Activated T-helper 1 cell treated with anti-CD3 and anti-CD28 coated beads, Interleukin-12 subunit alpha, Interleukin-12 subunit beta, Interleukin-2, Interleukin-4 antibody, amounts not matched to agents 30 ng/mL and 10 ng/mL and 1 ng/mL, durations not matched to agents 14 hours and 24 hours and 36 hours (primary cell): ENCODE data around the gene TICRR. TPM values are rescaled to one million over a fixed set of nuclear protein-coding genes. Genes with fewer than 3 reads are reported as not detected.

ENCODE experiments used
- DNase-seq: peaks from one replicate; pipeline ENCODE4 v3.0.0; 2021; ENCODE audit warnings: low spot score
- H3K27ac Mint-ChIP-seq: one replicate; pipeline ENCODE4 v1.8.0; 2021; ENCODE audit warnings: mild to moderate bottlenecking, mixed read lengths
- H3K27me3 Mint-ChIP-seq: one replicate; pipeline ENCODE4 v1.8.0; 2022; ENCODE audit warnings: mild to moderate bottlenecking, moderate library complexity, mixed read lengths; ENCODE audit not compliant: insufficient read depth
- H3K36me3 Mint-ChIP-seq: one replicate; pipeline ENCODE4 v1.8.0; 2021; ENCODE audit warnings: low read depth, mixed read lengths
- H3K4me1 Mint-ChIP-seq: one replicate; pipeline ENCODE4 v1.8.0; 2021; ENCODE audit warnings: low read depth, mixed read lengths
- H3K4me3 Mint-ChIP-seq: one replicate; pipeline ENCODE4 v1.8.0; 2021; ENCODE audit warnings: mild to moderate bottlenecking, moderate library complexity, mixed read lengths
- H3K9me3 Mint-ChIP-seq: one replicate; pipeline ENCODE4 v1.8.0; 2021; ENCODE audit warnings: mixed read lengths
- intact Hi-C: fragments of 100-400 bp; cut with micrococcal nuclease; formaldehyde crosslinking; loops from one replicate; pipeline ENCODE4 v1.15.1; 2024
- total RNA-seq: library from RNA; stranded (reverse); gene quantifications from 2 replicates; pipeline ENCODE4 v1.2.3, GENCODE V29; 2022

The TICRR gene
- total RNA-seq, 1 donor from 2014 or later: 17.6 TPM

DNA sequence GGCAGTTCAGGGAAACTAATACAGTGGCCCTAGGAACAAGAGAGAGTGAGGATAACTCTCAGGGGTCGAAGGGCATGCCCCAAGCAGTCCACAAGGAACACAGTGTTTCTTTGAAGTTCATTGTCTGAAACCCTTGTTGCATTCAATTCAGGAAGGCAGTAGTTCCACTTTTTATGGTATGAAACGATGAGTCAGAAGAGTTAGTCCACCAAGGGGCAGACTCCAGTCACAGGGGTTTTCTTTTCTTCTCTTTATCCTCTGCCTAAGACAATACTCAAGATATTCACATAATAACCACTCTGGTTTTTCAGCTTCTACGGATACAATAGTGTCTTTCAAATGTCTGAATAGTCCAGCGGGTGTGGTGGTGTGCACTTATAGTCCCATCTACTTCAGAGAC lies 23.7 kb upstream of the TICRR start:
- H3K4me1 Mint-ChIP-seq: no peaks in the 10 kb centered on the region
- intact Hi-C loops: no loop called here
- peaks cover 4% of the 10 kb centered on the region for H3K27me3 Mint-ChIP-seq
- no peak overlapping the region for H3K27ac Mint-ChIP-seq
- no peaks in the 10 kb centered on the region for H3K9me3 Mint-ChIP-seq
- DNase-seq: no peak
- no peaks in the 10 kb centered on the region for H3K36me3 Mint-ChIP-seq
- no peak overlapping the region for H3K4me3 Mint-ChIP-seq

- no peak overlapping the region for H3K4me3 Mint-ChIP-seq
- intact Hi-C loops: no loop called here
- H3K27ac Mint-ChIP-seq: no peak overlapping the region
- H3K27me3 Mint-ChIP-seq: peaks cover 14% of the 10 kb centered on the region
- H3K9me3 Mint-ChIP-seq: no peaks in the 10 kb centered on the region
- H3K36me3 Mint-ChIP-seq: no peaks in the 10 kb centered on the region
- DNase-seq: no peak
- no peaks in the 10 kb centered on the region for H3K4me1 Mint-ChIP-seq
These were observed 21.6 kb upstream of the TICRR start for GRCh38 chr15:89553632-89554031.

DNA sequence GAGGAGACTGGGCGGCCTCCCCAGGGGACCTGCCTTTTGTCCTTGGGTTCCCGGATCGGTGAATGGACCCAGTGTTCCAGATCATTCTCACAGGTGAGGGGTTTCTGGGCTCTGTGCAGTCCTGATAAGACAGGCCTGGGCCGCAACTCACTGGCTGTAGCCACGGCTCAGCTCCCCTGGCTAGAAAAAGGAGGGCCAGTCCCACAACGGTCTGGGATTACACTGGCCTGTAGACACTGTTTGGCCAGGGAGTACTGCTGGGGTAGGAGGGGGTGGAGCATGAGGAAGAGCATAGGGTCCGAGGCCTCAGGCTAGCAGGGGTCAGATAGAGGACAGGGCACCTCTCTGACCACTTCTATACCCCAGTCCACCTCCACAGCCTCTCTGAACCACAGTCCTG lies 21.0 kb upstream of the TICRR start:
- Mint-ChIP-seq H3K27ac (no peak overlapping the region), H3K4me3 (no peak overlapping the region), H3K27me3 (peaks cover 18% of the 10 kb centered on the region), H3K9me3 (no peaks in the 10 kb centered on the region), H3K4me1 (no peaks in the 10 kb centered on the region), H3K36me3 (no peaks in the 10 kb centered on the region)
- DNase-seq: no peak
- intact Hi-C loops: no loop called here

- DNase-seq: no peak
- intact Hi-C loops: loop anchor here (1.0 to 2.0 kb wide), 3 partner anchors 60 to 197 kb away; no protein-coding TSS in a partner anchor
- H3K27me3 Mint-ChIP-seq: peaks cover 18% of the 10 kb centered on the region
- no peaks in the 10 kb centered on the region for H3K36me3 Mint-ChIP-seq
- no peaks in the 10 kb centered on the region for H3K9me3 Mint-ChIP-seq
- no peaks in the 10 kb centered on the region for H3K4me1 Mint-ChIP-seq
- no peak overlapping the region for H3K27ac Mint-ChIP-seq
- H3K4me3 Mint-ChIP-seq: no peak overlapping the region
These were observed 19.5 kb upstream of the TICRR start for GRCh38 chr15:89555768-89556167.

- intact Hi-C loops: loop anchor here (1.0 to 2.0 kb wide), 3 partner anchors 61 to 198 kb away; no protein-coding TSS in a partner anchor
- H3K36me3 Mint-ChIP-seq: no peaks in the 10 kb centered on the region
- H3K4me1 Mint-ChIP-seq: no peaks in the 10 kb centered on the region
- H3K4me3 Mint-ChIP-seq: no peak overlapping the region
- peak; percentile 21 for DNase-seq
- no peaks in the 10 kb centered on the region for H3K9me3 Mint-ChIP-seq
- H3K27me3 Mint-ChIP-seq: peaks cover 21% of the 10 kb centered on the region
- no peak overlapping the region for H3K27ac Mint-ChIP-seq
These were observed 18.6 kb upstream of the TICRR start for GRCh38 chr15:89556413-89557262.

DNA sequence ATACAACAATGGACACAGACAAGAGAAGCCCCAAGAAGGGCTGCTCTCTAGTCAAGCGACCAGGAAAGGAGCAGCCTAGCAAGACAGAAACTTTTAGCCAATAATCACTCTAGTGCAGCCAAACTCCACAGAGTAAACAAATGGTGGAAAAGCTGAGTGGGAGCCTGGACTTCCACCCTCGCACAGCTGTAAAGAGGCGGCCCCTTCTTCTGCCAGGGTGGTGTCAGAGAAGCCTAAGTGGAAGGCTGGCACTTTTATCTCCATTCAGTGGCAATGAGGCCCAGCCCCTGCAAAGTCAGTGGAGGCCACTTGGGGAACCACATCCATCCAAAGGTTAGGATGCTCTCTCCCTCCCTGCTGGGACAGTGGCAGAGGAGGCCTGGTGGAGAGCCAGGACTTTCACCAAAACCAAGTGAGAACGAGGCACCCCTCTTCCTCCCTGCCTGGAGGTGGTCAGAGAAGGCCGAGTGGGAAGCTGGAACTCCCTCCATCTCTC lies 15.5 kb upstream of the TICRR start:
- Mint-ChIP-seq H3K36me3 (no peaks in the 10 kb centered on the region), H3K4me3 (no peak overlapping the region), H3K27me3 (peaks cover 31% of the 10 kb centered on the region), H3K27ac (no peak overlapping the region), H3K4me1 (no peaks in the 10 kb centered on the region), H3K9me3 (no peaks in the 10 kb centered on the region)
- no peak for DNase-seq
- intact Hi-C loops: no loop called here

- H3K4me3 Mint-ChIP-seq: no peak overlapping the region
- intact Hi-C loops: no loop called here
- H3K27me3 Mint-ChIP-seq: peaks cover 26% of the 10 kb centered on the region
- no peaks in the 10 kb centered on the region for H3K36me3 Mint-ChIP-seq
- H3K9me3 Mint-ChIP-seq: no peaks in the 10 kb centered on the region
- DNase-seq: no peak
- no peak overlapping the region for H3K27ac Mint-ChIP-seq
- no peaks in the 10 kb centered on the region for H3K4me1 Mint-ChIP-seq
These were observed 9.1 kb upstream of the TICRR start for GRCh38 chr15:89566181-89566580.

- no peak for DNase-seq
- H3K36me3 Mint-ChIP-seq: no peaks in the 10 kb centered on the region
- intact Hi-C loops: no loop called here
- H3K9me3 Mint-ChIP-seq: no peaks in the 10 kb centered on the region
- peaks cover 23% of the 10 kb centered on the region for H3K27me3 Mint-ChIP-seq
- no peak overlapping the region for H3K4me3 Mint-ChIP-seq
- H3K4me1 Mint-ChIP-seq: no peaks in the 10 kb centered on the region
- no peak overlapping the region for H3K27ac Mint-ChIP-seq
These were observed 8.5 kb upstream of the TICRR start for GRCh38 chr15:89566621-89567294.

DNA sequence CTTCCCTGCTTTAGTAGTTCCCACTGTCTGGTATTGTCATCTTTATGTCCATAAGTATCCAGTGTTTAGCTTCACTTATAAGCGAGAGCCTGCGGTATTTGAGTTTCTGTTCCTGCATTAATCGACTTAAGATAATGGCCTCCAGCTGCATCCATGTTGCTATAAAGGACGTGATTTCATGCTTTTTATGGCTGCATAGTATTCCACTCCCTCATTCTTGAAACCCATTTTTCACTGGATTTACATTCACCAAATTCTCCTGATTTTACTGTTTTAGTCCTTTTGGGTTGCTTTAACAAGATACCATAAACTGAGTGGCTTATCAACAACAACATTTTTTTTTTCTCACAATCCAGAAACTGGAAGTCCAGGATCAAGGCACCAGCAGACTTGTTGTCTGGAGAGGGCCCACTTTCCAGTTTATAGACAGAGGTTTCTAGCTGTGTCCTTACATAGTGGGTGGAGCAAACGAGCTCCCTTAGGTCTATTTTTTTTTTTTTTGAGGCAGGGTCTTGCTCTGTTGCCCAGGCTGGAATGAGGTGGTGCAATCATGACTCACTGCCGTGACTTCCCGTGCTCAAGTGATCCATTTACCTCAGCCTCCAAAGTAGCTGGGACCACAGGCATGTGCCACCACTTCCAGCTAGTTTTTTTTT lies 6.1 kb upstream of the TICRR start:
- Mint-ChIP-seq H3K27me3 (peaks cover 23% of the 10 kb centered on the region), H3K27ac (no peak overlapping the region), H3K4me1 (no peaks in the 10 kb centered on the region), H3K4me3 (no peak overlapping the region), H3K36me3 (no peaks in the 10 kb centered on the region), H3K9me3 (no peaks in the 10 kb centered on the region)
- intact Hi-C loops: no loop called here
- DNase-seq: no peak

DNA sequence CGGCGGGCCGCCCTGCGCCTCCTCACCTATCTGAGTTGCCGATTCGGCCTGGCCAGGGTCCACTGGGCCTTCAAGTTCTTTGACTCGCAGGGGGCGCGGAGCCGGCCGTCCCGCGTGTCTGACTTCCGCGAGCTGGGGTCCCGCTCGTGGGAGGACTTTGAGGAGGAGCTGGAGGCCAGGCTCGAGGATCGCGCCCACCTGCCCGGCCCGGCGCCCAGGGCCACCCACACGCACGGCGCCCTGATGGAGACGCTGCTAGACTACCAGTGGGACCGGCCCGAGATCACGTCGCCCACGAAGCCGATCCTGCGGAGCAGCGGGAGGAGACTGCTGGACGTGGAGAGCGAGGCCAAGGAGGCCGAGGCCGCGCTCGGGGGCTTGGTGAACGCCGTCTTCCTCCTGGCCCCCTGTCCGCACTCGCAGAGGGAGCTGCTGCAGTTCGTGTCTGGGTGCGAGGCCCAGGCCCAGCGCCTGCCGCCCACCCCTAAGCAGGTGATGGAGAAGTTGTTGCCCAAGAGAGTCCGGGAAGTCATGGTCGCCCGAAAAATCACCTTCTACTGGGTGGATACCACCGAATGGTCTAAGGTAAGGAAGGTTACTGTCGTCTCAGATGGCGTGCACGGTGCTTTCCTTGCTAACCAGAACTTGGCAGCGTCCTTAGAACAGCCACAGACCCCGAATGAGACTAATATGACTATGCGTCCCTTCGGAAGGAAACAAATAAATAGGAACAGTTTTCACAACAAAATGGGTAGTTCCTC lies 567 bp downstream of the TICRR start:
- intact Hi-C loops: loop anchor here (1.0 to 5.0 kb wide), 4 partner anchors 116 to 332 kb away; partner anchors contain the start of genes AP3S2, PEX11A and WDR93
- peaks cover 30% of the 10 kb centered on the region for H3K4me1 Mint-ChIP-seq
- H3K9me3 Mint-ChIP-seq: no peaks in the 10 kb centered on the region
- peak overlapping the region; percentile 91 for H3K27ac Mint-ChIP-seq
- peaks cover 12% of the 10 kb centered on the region for H3K36me3 Mint-ChIP-seq
- peak overlapping the region; percentile 94 for H3K4me3 Mint-ChIP-seq
- peaks cover 13% of the 10 kb centered on the region for H3K27me3 Mint-ChIP-seq
- peak; percentile 5 for DNase-seq

GRCh38 chr15:89576417-89576773 lies 1.1 kb downstream of the TICRR start:
- Mint-ChIP-seq H3K4me3 (peak overlapping the region; percentile 94), H3K36me3 (peaks cover 14% of the 10 kb centered on the region), H3K9me3 (no peaks in the 10 kb centered on the region), H3K4me1 (peaks cover 34% of the 10 kb centered on the region), H3K27ac (peak overlapping the region; percentile 91), H3K27me3 (peaks cover 13% of the 10 kb centered on the region)
- intact Hi-C loops: loop anchor here (5.0 kb wide), 2 partner anchors 116 to 316 kb away; partner anchors contain the start of genes AP3S2, PEX11A and WDR93
- no peak for DNase-seq

DNA sequence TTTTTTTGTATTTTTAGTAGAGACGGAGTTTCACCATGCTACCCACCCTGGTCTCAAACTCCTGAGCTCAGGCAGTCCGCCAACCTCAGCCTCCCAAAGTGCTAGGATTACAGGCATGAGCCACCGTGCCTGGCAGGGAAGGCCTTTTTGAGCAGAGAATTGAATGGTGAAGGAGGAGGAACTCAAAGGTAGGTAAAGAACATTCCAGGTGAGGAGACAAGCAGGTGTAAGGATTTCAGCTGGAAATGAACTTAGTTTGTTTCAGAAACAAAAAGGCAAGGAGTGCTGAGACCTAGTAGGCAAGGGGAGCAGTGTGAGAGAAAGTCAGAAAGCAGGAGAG lies 2.5 kb downstream of the TICRR start:
- no peaks in the 10 kb centered on the region for H3K9me3 Mint-ChIP-seq
- H3K27ac Mint-ChIP-seq: peak overlapping the region; percentile 4
- peaks cover 14% of the 10 kb centered on the region for H3K36me3 Mint-ChIP-seq
- peak overlapping the region; percentile 49 for H3K4me3 Mint-ChIP-seq
- H3K4me1 Mint-ChIP-seq: peaks cover 38% of the 10 kb centered on the region
- no peak for DNase-seq
- intact Hi-C loops: loop anchor here (5.0 kb wide), 2 partner anchors 115 to 315 kb away; partner anchors contain the start of genes AP3S2, PEX11A and WDR93
- H3K27me3 Mint-ChIP-seq: peaks cover 4% of the 10 kb centered on the region
